Endothelial cell of umbilical vein (primary cell): ENCODE data around the gene B9D1.

Experiments used
- FOS ChIP-seq: IDR thresholded peaks from 2 replicates; pipeline ENCODE4 v1.6.1; 2011; ENCODE audit warnings: mild to moderate bottlenecking, low read length, moderate library complexity, borderline replicate concordance; ENCODE audit not compliant: insufficient read depth
- JUN ChIP-seq: IDR thresholded peaks from 2 replicates; pipeline ENCODE4 v1.6.1; 2011; ENCODE audit warnings: borderline replicate concordance, low read depth; ENCODE audit not compliant: insufficient read length, insufficient read depth
- POLR2AphosphoS5 ChIP-seq: IDR thresholded peaks from 2 replicates; pipeline ENCODE4 v1.6.1; 2012; ENCODE audit warnings: low read depth, mild to moderate bottlenecking, control low read depth, low read length, moderate library complexity; ENCODE audit not compliant: insufficient read depth
- TF ChIP-seq, protein P1 (sequence below), 2 donors: IDR thresholded peaks; 1 replicate in 1 of 2; 2 replicates in 1 of 2; pipeline ENCODE4 v1.5.1; 2011; ENCODE audit warnings: low read length in 2 of 2, mild to moderate bottlenecking in 2 of 2, moderate library complexity in 2 of 2, control low read depth in 1 of 2, inconsistent platforms in 1 of 2, low read depth in 1 of 2; ENCODE audit not compliant: insufficient read depth in 1 of 2; ENCODE audit errors: extremely low read depth in 1 of 2

DNA sequence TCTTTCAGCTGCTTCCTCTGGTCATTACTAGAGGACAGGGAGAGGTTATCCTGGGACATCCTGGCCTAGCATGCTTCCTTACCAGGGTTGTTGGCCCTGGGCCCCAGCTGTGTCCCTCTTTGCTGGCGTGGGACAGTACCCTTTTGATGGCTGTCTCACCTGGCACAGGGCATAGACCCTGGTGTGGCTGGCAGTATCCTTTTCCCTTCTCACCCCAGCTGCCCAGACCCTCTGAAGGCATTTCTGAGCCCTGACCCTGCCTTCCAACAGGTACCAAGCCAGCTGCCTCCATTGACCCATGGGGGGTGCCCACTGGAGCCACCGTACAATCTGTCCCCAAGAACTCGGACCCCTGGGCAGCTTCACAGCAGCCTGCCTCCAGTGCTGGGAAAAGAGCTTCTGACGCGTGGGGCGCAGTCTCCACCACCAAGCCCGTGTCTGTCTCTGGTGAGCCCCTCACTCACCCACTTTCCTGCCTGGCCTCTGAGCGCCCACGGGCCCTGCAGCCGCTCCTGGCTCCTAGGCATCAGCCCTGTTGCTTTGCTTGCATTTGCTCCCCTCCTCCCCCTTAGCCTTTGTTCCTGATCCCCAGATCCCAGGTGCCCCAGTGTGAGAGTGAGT lies 34.0 kb downstream of the B9D1 start:
- TF ChIP-seq, protein P1, sequence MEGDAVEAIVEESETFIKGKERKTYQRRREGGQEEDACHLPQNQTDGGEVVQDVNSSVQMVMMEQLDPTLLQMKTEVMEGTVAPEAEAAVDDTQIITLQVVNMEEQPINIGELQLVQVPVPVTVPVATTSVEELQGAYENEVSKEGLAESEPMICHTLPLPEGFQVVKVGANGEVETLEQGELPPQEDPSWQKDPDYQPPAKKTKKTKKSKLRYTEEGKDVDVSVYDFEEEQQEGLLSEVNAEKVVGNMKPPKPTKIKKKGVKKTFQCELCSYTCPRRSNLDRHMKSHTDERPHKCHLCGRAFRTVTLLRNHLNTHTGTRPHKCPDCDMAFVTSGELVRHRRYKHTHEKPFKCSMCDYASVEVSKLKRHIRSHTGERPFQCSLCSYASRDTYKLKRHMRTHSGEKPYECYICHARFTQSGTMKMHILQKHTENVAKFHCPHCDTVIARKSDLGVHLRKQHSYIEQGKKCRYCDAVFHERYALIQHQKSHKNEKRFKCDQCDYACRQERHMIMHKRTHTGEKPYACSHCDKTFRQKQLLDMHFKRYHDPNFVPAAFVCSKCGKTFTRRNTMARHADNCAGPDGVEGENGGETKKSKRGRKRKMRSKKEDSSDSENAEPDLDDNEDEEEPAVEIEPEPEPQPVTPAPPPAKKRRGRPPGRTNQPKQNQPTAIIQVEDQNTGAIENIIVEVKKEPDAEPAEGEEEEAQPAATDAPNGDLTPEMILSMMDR (IDR thresholded peaks at IDR 0.05; ENCODE audit: extremely low read depth in 1 of 2, insufficient read depth in 1 of 2, low read depth in 1 of 2, low read length in 2 of 2), result no peak
- no peak for TF ChIP-seq FOS
- no peak for TF ChIP-seq JUN
- TF ChIP-seq POLR2AphosphoS5, result no peak
